Measurements from ENCODE around the gene IFT43. TPM values are rescaled to one million over a fixed set of nuclear protein-coding genes. Genes with fewer than 3 reads are reported as not detected.

The IFT43 gene
- total RNA-seq, 1 experiment from 2014 or later: 18.6 TPM

GRCh38 chr14:75995372-75996041 is 9.9 kb downstream of the IFT43 start:
- Histone ChIP-seq H3K18ac (ENCODE audit: insufficient read length, low read depth, low read length) (no peak overlapping the region), H3K14ac (ENCODE audit: insufficient read depth, low read length) (no peak overlapping the region), H3K4me2 (ENCODE audit: insufficient read depth, insufficient read length, low read length) (no peak overlapping the region), H4K91ac (ENCODE audit: insufficient read length, low read depth, low read length) (no peak overlapping the region), H3K27ac (ENCODE audit: insufficient read length, low read depth, low read length) (no peak overlapping the region), H4K8ac (replicated peaks; ENCODE audit: insufficient read length, low read depth, low read length) (no peak overlapping the region), H2BK5ac (ENCODE audit: insufficient read length, low read length) (no peak overlapping the region), H3K27me3 (ENCODE audit: insufficient read depth, low read length) (no peaks in the 10 kb centered on the region), H2BK20ac (ENCODE audit: low read depth, low read length, poor library complexity, severe bottlenecking) (no peak overlapping the region), H2BK120ac (ENCODE audit: low read depth, low read length, poor library complexity, severe bottlenecking) (no peak overlapping the region), H3T11ph (ENCODE audit: low read length) (no peak overlapping the region), H3K79me1 (ENCODE audit: insufficient read depth, low read depth, low read length, poor library complexity, severe bottlenecking) (no peaks in the 10 kb centered on the region), H3K79me2 (ENCODE audit: insufficient read depth, low read length) (no peaks in the 10 kb centered on the region), H4K5ac (ENCODE audit: insufficient read length, low read depth, low read length) (no peak overlapping the region), H3K9ac (ENCODE audit: extremely low read depth, insufficient read length, low read length) (no peak overlapping the region), H3K4ac (ENCODE audit: low read depth, low read length) (no peak overlapping the region), H3K4me1 (ENCODE audit: insufficient read depth, low read length) (no peaks in the 10 kb centered on the region), H2BK15ac (ENCODE audit: low read depth, low read length) (no peak overlapping the region), H2AFZ (ENCODE audit: low read length) (no peak overlapping the region), H3K9me3 (ENCODE audit: control insufficient read depth, low read depth, low read length) (no peaks in the 10 kb centered on the region), H3K23ac (ENCODE audit: insufficient read length, low read depth, low read length) (no peak overlapping the region), H3K23me2 (ENCODE audit: insufficient read length, low read depth, low read length, poor library complexity, severe bottlenecking) (no peaks in the 10 kb centered on the region), H2BK12ac (ENCODE audit: insufficient read length, low read depth, low read length) (no peak overlapping the region), H4K20me1 (ENCODE audit: control insufficient read depth, insufficient read depth, insufficient read length) (no peaks in the 10 kb centered on the region), H2AK5ac (ENCODE audit: insufficient read length, low read length) (no peak overlapping the region), H3K56ac (ENCODE audit: insufficient read length, low read depth, low read length) (no peak overlapping the region)
- no peak for DNase-seq
- peaks cover 4 to 25% (median 24%) of the 10 kb centered on the region in 3 experiments; a peak in 6 of 7 replicates for H3K36me3 Mint-ChIP-seq (ENCODE audit: insufficient read depth in 1 of 3, low read depth in 3 of 3)
- no peak overlapping the region for H3K4me3 Mint-ChIP-seq
- no peaks in the 10 kb centered on the region for H3K27me3 Mint-ChIP-seq (ENCODE audit: low read depth)
- WGBS (ENCODE audit: extremely low coverage, insufficient read length, low lambda C conversion rate): no CpG with 5 or more reads among the region's 17 CpGs
- no peak for TF ChIP-seq CTCF (conservative IDR thresholded peaks at IDR 0.05)
- H3K9me3 Mint-ChIP-seq: no peaks in the 10 kb centered on the region
- H3K4me1 Mint-ChIP-seq: no peaks in the 10 kb centered on the region
- H3K27ac Mint-ChIP-seq: no peak overlapping the region
